Measurements from ENCODE around the gene SNX20. TPM values are rescaled to one million over a fixed set of nuclear protein-coding genes. Genes with fewer than 3 reads are reported as not detected.

SNX20 gene
- total and polyA plus RNA-seq, 10 of the 15 experiments (the other 5 are each of a cell fraction or from before 2014, with no cell fraction given) = 4.6 to 30.8 (median 21.9) TPM

GRCh38 chr16:50696126-50696525 is 15.0 kb upstream of the SNX20 start (continued):
- no peak for TF ChIP-seq REST (IDR thresholded peaks at IDR 0.05; ENCODE audit: low read depth, low read length)
- no peak for TF ChIP-seq HDAC2 (IDR thresholded peaks at IDR 0.05)
- TF ChIP-seq HSF1 (IDR thresholded peaks at IDR 0.05; ENCODE audit: low read depth, low read length) = no peak
- TF ChIP-seq BCL3 (IDR thresholded peaks at IDR 0.05; ENCODE audit: borderline replicate concordance, insufficient read depth, low read depth, low read length, poor library complexity, severe bottlenecking) = no peak
- no peak for TF ChIP-seq JUNB (IDR thresholded peaks at IDR 0.05)

Measured in GM12878 (cell line).